K562 (cell line): Measurements from ENCODE around the gene RNF152. TPM values are rescaled to one million over a fixed set of nuclear protein-coding genes. Genes with fewer than 3 reads are reported as not detected.

Experiments used
- ATAC-seq: fragments of 200-7000 bp; cut with Tn5 transposase; 3 replicates; pipeline ENCODE4 v1.9.1; 2020; ENCODE audit warnings: moderate library complexity
- BruUV-seq: library from RNA; stranded (reverse); fragments of 400-500 nt; replicated peaks from 2 replicates; lab custom pipeline; 2021; lab: Mats Ljungman, UMichigan
- CTCF ChIA-PET: fragments of 300-600 bp; formaldehyde crosslinking; extraction: SDS; loops from one replicate; lab custom pipeline; 2021; ENCODE audit warnings: low intra/inter-chr PET ratio; lab: Yijun Ruan, JAX
- POLR2A ChIA-PET: fragments of 300-600, 350-650 bp; sonication (Branson Sonifier 250); formaldehyde crosslinking; extraction: SDS; loops from one replicate; lab custom pipeline; 2021; ENCODE audit warnings: antibody characterized with exemption, inconsistent platforms; lab: Yijun Ruan, JAX
- DNase-seq, 4 experiments: peaks; one replicate each; pipeline versions ENCODE4 v3.0.0 to v3.0.0-alpha.2; 2011 to 2018; ENCODE audit warnings: low spot score in 3 of 4, mixed read lengths in 3 of 4; ENCODE audit errors: extremely low read depth in 1 of 4
- FAIRE-seq: peaks from 2 replicates; lab custom pipeline; 2011; peaks lifted over from hg19 to GRCh38; lab: Jason Lieb, UNC
- H2AFZ ChIP-seq: 2 replicates; pipeline ENCODE4 v1.6.0; 2011; ENCODE audit warnings: low read depth, low read length, control low read depth, inconsistent platforms
- H3K27ac ChIP-seq: fragments of 200-600 bp; 3 replicates; pipeline ENCODE4 v1.8.0; 2011; ENCODE audit warnings: low read depth, mild to moderate bottlenecking, control low read depth, inconsistent platforms, low read length, moderate library complexity, mixed read lengths; ENCODE audit errors: extremely low read depth
- H3K27me3 ChIP-seq, 2 experiments: fragments of 300-600 bp in 1 of 2; 2 replicates in 1 of 2; 3 replicates in 1 of 2; pipeline versions ENCODE4 v1.6.0 to v1.8.0; 2011; ENCODE audit warnings: inconsistent platforms in 2 of 2, low read length in 2 of 2, mild to moderate bottlenecking in 1 of 2, mixed read lengths in 1 of 2, moderate library complexity in 1 of 2; ENCODE audit not compliant: control insufficient read depth in 2 of 2, insufficient read depth in 2 of 2
- H3K36me3 ChIP-seq: fragments of 300-600 bp; 3 replicates; pipeline ENCODE4 v1.8.0; 2011; ENCODE audit warnings: mild to moderate bottlenecking, low read length, inconsistent platforms; ENCODE audit not compliant: control insufficient read depth, insufficient read depth
- H3K4me1 ChIP-seq, 2 experiments: fragments of 200-600 bp in 1 of 2; replicated peaks in 1 of 2; 2 replicates in 1 of 2; 3 replicates in 1 of 2; pipeline versions ENCODE4 v1.5.1 to v1.8.0; 2011; ENCODE audit warnings: inconsistent platforms in 2 of 2, low read length in 2 of 2, mild to moderate bottlenecking in 1 of 2, mixed read lengths in 1 of 2, moderate library complexity in 1 of 2; ENCODE audit not compliant: control insufficient read depth in 2 of 2, insufficient read depth in 2 of 2
- H3K4me2 ChIP-seq: 2 replicates; pipeline ENCODE4 v1.6.1; 2011; ENCODE audit warnings: low read length, control low read depth, inconsistent platforms, mixed read lengths; ENCODE audit not compliant: insufficient read depth
- H3K4me3 ChIP-seq: fragments of 200-600 bp; sonication (generic), shearing (Covaris generic); 2 replicates; pipeline ENCODE4 v1.5.1; 2016; ENCODE audit warnings: control low read depth, inconsistent platforms
- H3K79me2 ChIP-seq: fragments of 200-600 bp; 3 replicates; pipeline ENCODE4 v1.8.0; 2011; ENCODE audit warnings: low read length, inconsistent platforms; ENCODE audit not compliant: control insufficient read depth, insufficient read depth
- H3K9ac ChIP-seq, 2 experiments: 2 replicates each; pipeline versions ENCODE4 v1.6.0 to v1.6.1; 2011; ENCODE audit warnings: low read depth in 2 of 2, low read length in 2 of 2, control low read depth in 1 of 2, inconsistent platforms in 1 of 2, mild to moderate bottlenecking in 1 of 2, mixed read lengths in 1 of 2; ENCODE audit not compliant: insufficient read depth in 1 of 2
- H3K9me1 ChIP-seq: one replicate; pipeline ENCODE4 v1.6.0; 2011; ENCODE audit warnings: inconsistent platforms, mild to moderate bottlenecking, low read length, moderate library complexity; ENCODE audit not compliant: control insufficient read depth, insufficient read depth
- H3K9me3 ChIP-seq: replicated peaks from 2 replicates; pipeline ENCODE4 v1.5.1; 2011; ENCODE audit warnings: low read depth, low read length, inconsistent platforms; ENCODE audit not compliant: control insufficient read depth, insufficient read depth
- H4K20me1 ChIP-seq: replicated peaks from 2 replicates; pipeline ENCODE4 v1.6.1; 2011; ENCODE audit warnings: low read length, inconsistent platforms, mixed read lengths; ENCODE audit not compliant: control insufficient read depth, insufficient read depth
- PRMT5 ChIP-seq: sonication (generic); formaldehyde crosslinking; IDR thresholded peaks from 2 replicates; pipeline ENCODE4 v1.5.0; 2020; ENCODE audit warnings: missing genetic modification reagents
- ZNF41 ChIP-seq: fragments of 250-450 bp; sonication (Bioruptor Pico); conservative IDR thresholded peaks from 2 replicates; pipeline ENCODE4 v1.4.0; 2020; ENCODE audit warnings: mild to moderate bottlenecking
- ZNF449 ChIP-seq: fragments of 250-450 bp; sonication (Bioruptor Pico); IDR thresholded peaks from 2 replicates; pipeline ENCODE4 v1.8.0; 2022; ENCODE audit warnings: moderate library complexity, mild to moderate bottlenecking, inconsistent platforms
- WGBS: fragments of 100-300 bp; shearing (Covaris generic); methylation state at CpG from one replicate; pipeline ENCODE4 v1.1.6; 2016; ENCODE audit warnings: low coverage, mixed read lengths; ENCODE audit not compliant: insufficient coverage; ENCODE audit errors: missing lambda C conversion rate; 5-methylcytosine and 5-hydroxymethylcytosine counted together
- in situ Hi-C: fragments of 300-500 bp; cut with MboI; formaldehyde crosslinking; loops from 4 replicates; pipeline ENCODE4 v1.15.0; 2018; ENCODE audit warnings: inconsistent platforms, mixed read lengths
- intact Hi-C: fragments of 100-400 bp; cut with micrococcal nuclease; formaldehyde crosslinking; loops from 2 replicates; pipeline ENCODE4 v1.14.2; 2022
- polyA plus RNA-seq, 8 experiments: library from polyadenylated mRNA; depleted of rRNA in 4 of 8; stranded (reverse) in 5 of 8; unstranded in 3 of 8; fragments of >200 nt; fragmentation: Nextera tagmentation in 2 of 8; fragmentation: Illumina TruSeq in 1 of 8; extraction: Ambion mirVana in 2 of 8; extraction: Trizol in 1 of 8; gene quantifications; 2 replicates each; pipeline versions ENCODE4 v1.2.1 to v1.2.3, GENCODE V29; 2011 to 2014; ENCODE audit warnings: inconsistent platforms in 1 of 8, missing spikeins in 1 of 8
- total RNA-seq, 7 experiments: library from RNA; depleted of rRNA in 6 of 7; stranded (reverse); fragments of >200 nt in 6 of 7; fragmentation: Illumina TruSeq in 2 of 7; extraction: Trizol in 2 of 7; gene quantifications; 2 replicates each; pipeline versions ENCODE4 v1.2.1 to v1.2.3, GENCODE V29; 2011 to 2021; ENCODE audit warnings: low replicate concordance in 1 of 7

Gene RNF152
- total and polyA plus RNA-seq, 9 of the 15 experiments (the other 6 are each of a cell fraction or from before 2014, with no cell fraction given): 0.04 to 0.05 TPM; not detected in 7

DNA sequence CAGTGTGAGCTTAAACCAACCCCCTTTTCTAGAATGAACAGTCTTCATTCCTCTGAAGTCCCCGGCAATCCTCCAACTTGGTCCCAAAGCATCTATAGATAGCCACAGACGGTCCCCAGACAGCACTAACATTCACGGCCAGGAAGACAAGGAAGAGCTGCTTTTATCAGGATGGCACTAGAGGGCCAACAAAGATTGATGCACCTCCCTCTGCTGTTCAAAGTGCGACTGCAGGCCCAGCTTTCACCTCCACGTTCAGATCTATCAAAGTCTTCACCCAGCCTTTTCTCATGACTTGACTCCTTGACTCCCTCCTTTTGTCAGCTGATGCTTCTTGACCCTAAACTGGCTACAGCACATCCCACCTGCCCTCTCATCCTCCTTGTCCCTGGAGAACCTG, 54.3 kb downstream of the RNF152 start:
- no peak for ATAC-seq
- CTCF ChIA-PET: no interaction called here

GRCh38 chr18:61833978-61834377, 58.8 kb downstream of the RNF152 start:
- ATAC-seq (no peak), FAIRE-seq (no peak), DNase-seq (no peak)
- Histone ChIP-seq H3K9me3 (no peaks in the 10 kb centered on the region), H2AFZ (no peak overlapping the region), H3K4me1 (no peaks in the 10 kb centered on the region), H3K27me3 (no peaks in the 10 kb centered on the region), H3K27ac (no peak overlapping the region), H4K20me1 (no peaks in the 10 kb centered on the region), H3K36me3 (no peaks in the 10 kb centered on the region), H3K4me3 (no peak overlapping the region), H3K9me1 (no peaks in the 10 kb centered on the region), H3K79me2 (no peaks in the 10 kb centered on the region), H3K4me2 (no peak overlapping the region), H3K9ac (no peak overlapping the region)
- BruUV-seq: no TSS peak
- TF ChIP-seq ZNF41: no peak
- TF ChIP-seq ZNF449 (CRISPR knock-in tag): no peak
- CTCF ChIA-PET: no interaction called here
- intact Hi-C loops: no loop called here
- 0% methylated on average over 4 of the region's 4 CpGs for WGBS
- in situ Hi-C loops: no loop called here
- POLR2A ChIA-PET: interaction anchor here (0.8 kb wide), 1 partner anchor 15 kb away, joined by 3 read pairs; no protein-coding TSS in a partner anchor

More for the DNA sequence above, 54.3 kb downstream of the RNF152 start:
- no TSS peak for BruUV-seq
- Histone ChIP-seq H3K27ac (no peak overlapping the region), H3K9ac (no peak overlapping the region), H3K79me2 (no peaks in the 10 kb centered on the region), H3K4me3 (no peak overlapping the region), H3K36me3 (no peaks in the 10 kb centered on the region), H3K9me3 (no peaks in the 10 kb centered on the region), H3K4me2 (no peak overlapping the region), H2AFZ (no peak overlapping the region), H3K27me3 (no peaks in the 10 kb centered on the region), H4K20me1 (no peaks in the 10 kb centered on the region), H3K4me1 (no peaks in the 10 kb centered on the region), H3K9me1 (no peaks in the 10 kb centered on the region)
- FAIRE-seq: no peak
- 0% methylated on average over 4 of the region's 5 CpGs for WGBS
- POLR2A ChIA-PET: interaction anchor here (0.8 kb wide), 1 partner anchor 12 kb away, joined by 3 read pairs; no protein-coding TSS in a partner anchor
- intact Hi-C loops (no loop called here), in situ Hi-C loops (no loop called here)
- no peak for TF ChIP-seq PRMT5 (CRISPR knock-in tag)
- no peak for DNase-seq
